ENCODE measurements around the gene ESYT3.
"Not testable (repeated sequence)": the region's sequence is repeated elsewhere in the genome, so short reads cannot be mapped to it uniquely, and the experiment has no call there.

The ESYT3 gene

DNA sequence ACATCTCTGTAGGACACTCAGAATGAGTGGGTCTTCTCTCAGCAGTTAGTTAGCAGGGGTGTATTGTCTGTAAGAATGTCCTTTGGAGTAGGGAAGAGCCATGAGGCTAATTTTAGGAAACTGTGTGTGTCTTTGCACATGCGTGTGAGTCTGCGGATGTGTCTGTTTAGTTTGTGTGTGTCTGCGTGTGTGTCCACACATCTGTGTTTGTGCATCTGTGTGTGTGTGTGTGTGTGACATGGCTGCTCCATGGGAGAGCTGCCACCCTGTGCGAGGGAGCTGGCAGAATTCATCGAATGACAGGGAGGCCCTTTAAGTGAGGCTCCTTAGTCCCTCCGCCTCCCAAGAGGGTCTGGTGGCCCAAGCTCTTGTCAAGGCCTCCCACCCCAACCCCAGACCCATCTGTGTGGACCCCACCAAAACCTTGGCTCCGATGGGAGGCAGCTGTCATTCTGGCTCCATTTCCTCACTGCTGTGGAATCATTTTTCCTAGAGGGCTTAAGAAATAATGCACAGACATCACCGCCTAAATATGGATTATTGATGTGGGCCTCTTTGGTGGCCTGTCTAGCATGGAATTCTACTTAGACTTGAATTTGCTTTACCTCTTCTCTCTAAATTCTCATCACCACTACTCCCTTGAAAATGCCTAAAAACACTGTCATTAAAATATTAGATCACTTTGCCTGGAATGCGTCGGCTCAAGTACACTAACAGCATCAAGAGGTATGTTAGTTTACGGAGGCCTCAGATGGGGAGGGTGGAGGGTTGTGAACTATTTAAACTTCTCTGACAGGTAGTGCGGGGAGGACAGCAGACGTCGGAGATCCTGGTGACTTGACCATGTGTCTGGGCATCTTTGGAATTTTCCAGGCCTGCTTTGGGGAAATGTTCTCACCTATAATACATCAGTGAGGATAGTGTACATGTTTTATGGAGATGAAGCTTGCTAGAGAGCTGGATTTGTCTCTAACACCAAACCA, 9.4 kb downstream of the ESYT3 start:
- DNase-seq (no peak), ATAC-seq (no peak)

DNA sequence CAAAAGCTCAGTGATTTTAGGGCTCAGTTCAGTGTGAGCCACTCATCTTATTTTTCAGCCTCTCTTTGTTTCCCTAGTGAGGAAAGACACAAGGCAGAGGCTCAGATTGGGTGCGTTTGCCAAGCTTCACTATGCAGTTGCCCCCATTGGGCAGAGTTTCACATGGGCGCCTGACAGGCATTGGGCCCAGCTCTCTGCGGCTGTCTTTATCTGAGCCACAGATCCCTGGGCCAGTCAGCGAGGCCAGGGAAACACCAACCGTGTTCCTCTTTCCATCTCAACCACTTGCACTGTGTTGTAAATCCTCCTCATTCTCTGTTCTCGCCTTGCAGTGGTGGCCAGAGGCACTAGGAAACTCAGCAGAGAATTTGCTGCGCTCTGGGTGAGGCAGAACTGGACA, 10.8 kb downstream of the ESYT3 start:
- no peak for ATAC-seq
- no peak for DNase-seq

DNA sequence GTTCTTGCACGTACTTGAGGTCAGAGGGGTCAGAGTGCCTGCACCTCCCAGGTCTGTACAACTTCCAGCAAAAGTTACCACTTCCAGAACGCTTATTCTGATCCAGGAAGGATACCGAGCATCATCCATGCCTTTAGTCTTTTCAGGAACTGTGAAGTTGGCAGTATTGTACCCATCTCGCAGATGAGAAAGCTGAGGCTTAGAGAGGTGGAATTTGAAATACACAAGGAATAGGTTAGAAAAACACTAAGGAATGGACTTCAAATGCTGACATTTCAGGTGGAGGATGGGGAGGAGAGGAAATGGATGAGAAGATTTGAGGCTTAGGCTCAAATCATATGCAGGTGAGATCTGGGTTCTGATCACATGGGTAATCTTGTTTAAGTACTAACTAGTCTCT, 11.2 kb downstream of the ESYT3 start:
- DNase-seq (no peak), ATAC-seq (no peak)

DNA sequence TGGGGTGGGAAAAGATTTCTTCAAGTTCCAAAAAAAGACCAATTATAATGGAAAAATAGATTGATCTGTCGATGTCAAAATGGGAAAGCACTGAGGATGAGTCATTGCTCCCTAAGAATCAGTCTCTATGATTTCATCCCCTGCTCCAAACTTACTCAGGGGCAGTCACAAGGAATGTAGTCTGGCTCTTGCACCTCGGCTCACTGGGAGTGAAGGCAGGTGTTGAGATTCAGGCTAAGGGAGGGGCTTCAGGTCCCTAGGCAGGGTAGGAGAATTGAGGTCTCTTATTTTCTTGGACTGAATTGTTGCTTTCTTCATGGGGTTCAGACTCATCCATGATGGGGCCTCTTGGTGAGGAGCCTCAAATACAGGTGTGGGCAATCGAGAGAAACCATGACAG, 14.2 kb downstream of the ESYT3 start:
- DNase-seq (no peak), ATAC-seq (no peak)

DNA sequence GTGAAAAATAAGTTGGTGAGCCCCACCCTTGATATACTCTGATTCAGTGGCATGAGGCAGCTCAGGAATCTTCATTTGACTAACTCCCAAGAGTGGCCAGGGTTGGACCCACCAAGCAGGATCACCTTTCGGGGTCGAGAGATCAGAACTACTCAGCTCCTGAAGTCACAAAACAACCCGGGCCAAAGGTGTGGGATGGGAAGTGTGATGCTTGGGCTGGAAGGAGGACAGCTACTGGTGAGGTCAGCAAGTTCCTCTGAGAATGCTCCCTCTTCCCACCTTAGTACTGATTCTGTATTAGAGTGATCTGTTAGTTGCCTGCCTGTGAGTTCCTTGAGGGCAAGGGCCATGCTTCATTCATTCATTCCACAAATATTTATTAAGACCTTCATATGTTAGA, 15.1 kb downstream of the ESYT3 start:
- no peak for ATAC-seq
- DNase-seq = no peak

DNA sequence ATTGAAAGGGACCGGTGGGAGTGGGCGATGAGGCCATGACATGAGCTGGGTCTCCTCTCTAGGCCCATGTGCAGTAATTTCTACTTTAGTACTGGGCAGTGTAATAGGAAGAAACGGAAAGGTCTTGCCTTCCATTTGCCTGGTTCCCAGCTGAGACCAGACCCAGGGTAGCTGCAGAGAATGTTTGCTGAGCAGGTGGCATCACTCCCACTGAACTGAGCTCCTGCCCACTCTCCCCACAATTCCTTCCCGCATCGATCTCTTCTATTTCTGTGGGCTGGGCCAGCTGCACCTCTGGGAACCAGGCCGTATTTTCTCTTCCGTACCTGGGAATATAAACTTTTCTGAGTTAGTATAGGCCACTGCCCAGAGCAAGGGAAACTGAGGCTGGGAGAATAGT, 15.8 kb downstream of the ESYT3 start:
- ATAC-seq (no peak), DNase-seq (no peak)

DNA sequence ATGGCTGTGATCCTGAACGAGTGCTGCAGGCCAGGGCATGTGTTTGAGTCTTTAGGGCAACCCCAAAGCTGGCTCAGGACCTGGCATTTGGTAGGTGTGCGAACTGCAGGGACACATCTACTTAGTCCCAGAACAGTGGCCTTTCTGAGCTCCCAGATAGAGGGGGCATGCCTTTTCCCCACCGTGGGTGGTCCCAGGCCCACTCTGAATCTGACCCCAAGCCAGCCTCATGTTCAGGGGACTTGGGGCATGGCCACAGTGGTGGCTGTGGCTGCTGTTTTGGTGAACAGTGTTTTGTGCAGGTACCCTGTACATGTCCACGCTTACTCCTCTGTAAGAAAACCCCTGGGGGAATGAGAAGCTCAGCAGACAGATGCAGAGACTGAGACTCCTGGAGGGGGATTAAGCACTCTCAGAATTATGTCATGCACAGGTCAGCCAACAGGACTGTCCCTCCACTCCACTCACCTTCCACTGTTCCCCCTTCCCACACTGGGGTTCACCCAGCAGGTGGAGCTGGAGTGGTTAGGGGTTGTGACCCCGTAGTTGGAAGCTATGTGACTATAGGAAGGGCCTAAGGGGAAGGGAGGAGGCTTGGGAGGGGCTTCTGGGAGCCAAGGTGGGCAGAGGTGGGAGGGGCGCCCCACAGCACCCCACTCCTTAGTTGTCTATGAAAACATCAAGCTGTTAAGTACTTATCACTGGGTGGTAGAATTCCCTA, 16.4 kb downstream of the ESYT3 start:
- DNase-seq = no peak
- ATAC-seq = no peak

DNA sequence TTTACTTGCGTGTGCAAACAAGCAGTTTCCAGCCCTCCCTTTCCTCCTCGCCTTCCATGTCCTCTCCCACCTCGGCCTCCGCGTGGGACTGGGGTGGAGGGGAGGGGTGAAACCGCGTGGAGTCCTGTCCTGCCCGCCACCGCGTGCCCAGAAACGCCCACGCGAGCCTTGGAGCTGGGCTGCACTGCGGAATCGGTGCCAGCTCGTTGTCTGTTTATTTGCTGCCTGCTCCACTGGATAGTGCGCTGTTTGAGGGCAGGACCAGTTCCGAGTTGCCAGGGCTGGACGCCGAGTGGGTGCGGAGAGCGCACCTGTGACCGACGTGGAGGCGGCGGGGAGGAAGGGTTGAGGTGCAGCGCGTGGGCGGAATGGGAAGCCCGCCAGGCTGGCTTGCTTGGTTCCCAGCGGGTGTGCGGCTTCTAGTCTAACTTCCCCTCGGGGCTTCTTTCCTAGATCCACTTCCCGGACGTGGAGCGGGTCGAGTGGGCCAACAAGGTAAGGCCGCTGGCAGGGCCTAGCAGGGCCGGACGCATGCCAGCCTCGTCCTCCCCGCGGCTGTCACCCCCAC, 17.3 kb downstream of the ESYT3 start:
- ATAC-seq (no peak), DNase-seq (no peak)

DNA sequence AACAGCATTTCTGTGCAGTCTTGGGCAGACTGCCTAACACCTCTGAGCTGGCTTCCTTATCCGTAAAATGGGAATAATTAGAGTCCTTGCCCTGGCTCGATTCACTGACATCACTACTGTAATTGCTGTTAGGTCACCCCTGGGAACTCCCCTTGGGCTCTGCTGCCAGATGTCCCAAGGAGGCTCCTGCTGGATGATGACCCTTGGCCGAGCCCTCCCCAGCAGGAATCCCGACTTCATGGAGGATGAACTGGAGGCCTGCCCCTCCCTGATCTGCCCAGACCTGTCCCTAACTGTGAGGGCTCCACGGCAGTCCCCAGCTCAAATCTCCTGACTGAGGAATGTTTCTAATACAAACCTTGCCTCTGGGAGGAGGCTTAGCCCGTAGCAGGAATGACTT, 18.0 kb downstream of the ESYT3 start:
- ATAC-seq (no peak), DNase-seq (no peak)

DNA sequence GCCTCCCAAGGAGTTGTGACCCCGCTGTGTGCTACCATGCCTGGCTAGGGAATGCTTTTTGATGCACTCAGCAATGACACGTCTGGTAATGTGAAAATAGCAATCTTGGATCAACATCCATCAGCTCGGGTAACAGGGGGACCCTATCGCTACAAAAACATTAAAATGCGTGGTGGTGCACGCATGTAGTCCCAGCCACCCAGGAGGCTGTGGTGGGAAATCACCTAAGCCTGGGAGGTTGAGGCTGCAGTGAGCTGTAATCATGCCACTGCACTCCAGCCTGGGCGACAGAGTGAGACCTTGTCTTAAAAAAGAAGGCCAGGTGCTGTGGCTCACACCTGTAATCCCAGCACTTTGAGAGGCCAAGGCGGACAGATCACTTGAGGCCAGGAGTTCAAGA, 19.5 kb downstream of the ESYT3 start:
- DNase-seq, ATAC-seq: not testable (repeated sequence)

DNA sequence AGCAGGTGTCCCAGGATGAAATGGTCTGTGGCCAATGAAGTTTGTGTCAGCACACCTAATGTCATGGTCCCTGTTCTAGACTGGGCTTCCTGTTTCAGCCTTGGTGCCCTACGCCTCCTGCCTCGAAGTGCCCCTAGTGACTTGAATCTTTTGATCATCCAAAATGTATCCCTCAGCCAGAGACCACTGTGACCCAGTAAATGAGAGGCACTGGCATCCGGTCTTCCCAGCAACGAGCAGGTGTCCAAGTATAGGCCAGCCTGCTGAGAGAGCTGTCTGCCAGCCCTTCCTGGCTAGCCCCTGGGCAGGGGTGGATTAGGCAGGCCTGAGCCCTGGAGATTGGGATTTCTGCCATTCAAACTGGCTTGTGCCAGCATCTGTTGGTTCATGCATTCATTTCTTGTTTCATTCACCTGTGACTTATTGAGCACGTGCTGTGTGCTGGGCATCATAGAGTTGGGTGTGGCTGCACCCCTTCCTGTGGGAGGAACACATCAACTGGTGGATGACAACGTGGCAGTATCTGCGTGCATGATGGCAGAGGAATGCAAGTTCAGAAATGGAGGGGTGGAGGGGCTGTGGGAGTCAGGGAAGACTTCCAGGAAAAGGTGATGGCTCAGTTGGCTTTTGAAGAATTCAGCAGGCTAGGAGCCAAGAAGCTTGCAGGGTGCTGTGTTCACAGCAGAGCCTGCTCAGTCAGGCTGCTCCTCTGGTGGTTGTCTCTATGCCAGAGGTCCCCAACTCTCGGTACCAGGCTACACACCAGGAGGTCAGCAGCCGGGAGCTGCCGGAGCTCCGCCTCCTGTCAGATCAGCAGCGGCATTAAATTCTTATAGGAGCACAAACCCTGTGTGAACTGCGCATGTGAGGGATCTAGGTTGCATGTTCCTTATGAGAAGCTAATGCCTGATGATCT, 21.6 kb downstream of the ESYT3 start:
- DNase-seq = no peak
- no peak for ATAC-seq

DNA sequence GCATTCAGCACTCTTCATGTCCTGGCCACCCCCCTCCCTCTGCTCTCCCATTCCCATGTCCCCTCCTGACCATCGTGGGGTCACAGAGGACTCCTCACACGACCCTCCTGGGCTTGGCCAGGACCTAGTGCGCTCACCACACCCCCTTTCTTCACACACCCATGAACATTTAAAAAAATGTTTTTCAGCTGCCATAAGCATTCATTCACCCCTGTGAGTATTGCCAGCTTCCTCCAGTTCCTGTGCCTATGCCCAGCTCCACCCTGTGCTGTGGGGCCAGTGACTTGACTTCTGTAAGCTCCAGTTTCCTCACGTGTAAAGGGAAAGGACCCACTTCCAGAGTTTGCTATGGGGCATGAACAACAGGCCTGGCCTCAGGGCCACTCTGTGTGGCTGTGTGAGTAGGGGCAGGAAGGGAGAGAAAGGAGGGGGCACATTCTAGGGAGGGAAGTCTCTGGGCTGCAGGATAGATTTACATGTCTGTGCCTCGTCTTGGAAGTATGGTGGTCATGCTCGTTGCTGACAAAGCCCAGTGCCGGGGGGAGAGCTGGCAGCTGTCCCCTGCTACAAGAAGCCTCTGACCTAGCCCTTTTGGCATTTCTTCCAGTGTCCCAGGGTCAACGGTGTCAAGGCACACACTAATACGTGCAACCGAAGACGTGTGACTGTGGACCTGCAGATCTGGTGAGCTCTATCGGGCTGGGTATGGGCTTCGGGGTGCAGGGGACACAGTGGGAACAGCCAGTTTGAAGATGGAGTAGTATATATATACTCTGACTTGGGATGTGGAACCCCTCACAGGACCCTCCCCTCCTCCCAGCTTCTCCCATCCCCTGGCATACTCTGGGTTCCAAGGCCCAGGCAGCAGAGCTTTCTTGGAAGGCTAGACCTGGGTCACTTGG, 22.8 kb downstream of the ESYT3 start:
- ATAC-seq (no peak), DNase-seq (no peak)

DNA sequence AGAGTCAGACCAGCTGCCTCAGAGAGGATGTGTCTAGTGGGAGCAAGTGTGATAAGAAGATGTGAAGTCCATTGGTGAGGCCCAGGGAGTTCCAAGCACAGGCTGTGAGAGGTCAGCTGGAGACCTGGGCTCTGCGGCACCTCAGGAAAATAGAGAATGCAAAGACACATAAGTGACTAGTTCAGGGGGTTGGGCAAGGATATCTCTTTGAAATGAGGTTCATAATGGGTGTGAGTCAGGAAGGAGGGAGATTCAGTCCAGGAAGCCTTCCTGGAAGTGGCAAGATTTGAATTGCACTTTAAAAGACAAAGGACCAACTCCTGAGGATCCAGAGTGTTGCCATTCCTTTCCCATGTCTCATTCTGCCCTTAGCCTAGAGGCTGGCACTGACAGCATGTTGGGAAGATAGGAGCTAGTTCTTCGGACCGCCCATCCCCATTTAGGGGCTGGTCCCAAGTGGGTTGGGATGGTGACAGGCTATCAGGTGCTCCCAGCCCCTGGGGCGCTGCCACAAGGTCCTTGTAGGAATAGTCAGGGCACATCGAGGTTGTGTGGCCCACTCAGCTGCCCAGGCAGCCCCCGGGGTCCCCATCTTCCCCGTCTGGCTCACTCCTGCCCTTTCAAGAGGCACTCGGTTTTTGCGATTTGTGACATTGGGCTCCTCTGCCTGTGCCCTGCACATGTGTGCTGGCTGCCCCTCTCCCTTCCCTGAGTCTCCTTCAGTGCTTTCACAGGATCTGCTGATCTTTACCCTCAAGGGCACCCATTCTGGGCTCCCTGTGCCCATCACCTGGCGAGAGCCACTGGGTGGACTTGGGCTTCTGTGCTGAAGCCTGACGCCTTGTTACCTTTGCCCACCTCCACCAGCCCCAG, 23.7 kb downstream of the ESYT3 start:
- no peak for ATAC-seq

DNA sequence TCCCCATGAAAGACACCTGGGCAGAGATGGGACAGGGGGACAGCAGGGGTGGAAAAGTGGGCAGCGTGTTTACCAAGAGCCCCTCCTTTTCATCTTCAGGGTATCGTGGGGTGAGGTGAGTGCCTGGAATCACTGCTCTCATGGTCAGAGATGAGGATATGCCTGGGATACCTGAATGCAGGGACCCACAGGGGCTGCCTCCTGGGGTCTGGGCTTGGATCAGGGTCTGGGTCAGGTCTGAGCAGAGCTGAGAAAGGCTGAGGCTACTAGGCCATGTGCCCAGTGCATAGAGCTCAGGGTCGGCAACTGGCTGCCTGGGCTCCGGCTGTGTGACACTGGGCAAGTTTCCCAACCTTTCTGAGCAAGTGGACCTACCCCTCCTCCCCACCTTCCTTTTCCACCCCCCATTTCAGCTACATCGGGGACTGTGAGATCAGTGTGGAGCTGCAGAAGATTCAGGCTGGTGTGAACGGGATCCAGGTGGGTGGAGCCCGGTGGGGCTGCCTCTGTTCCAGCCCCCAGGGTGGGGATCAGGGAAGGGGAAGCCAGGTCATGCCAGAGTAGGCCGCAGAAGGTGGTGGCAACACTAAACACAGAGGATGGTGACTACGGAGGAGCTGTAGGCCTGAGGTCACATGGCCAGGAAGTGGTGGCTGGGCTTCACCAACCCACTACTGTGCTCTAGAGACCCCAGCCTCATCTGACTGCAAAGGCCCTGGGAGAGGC, 24.5 kb downstream of the ESYT3 start:
- ATAC-seq = no peak
- no peak for DNase-seq

More for the DNA sequence above, 23.7 kb downstream of the ESYT3 start:
- no peak for DNase-seq

DNA sequence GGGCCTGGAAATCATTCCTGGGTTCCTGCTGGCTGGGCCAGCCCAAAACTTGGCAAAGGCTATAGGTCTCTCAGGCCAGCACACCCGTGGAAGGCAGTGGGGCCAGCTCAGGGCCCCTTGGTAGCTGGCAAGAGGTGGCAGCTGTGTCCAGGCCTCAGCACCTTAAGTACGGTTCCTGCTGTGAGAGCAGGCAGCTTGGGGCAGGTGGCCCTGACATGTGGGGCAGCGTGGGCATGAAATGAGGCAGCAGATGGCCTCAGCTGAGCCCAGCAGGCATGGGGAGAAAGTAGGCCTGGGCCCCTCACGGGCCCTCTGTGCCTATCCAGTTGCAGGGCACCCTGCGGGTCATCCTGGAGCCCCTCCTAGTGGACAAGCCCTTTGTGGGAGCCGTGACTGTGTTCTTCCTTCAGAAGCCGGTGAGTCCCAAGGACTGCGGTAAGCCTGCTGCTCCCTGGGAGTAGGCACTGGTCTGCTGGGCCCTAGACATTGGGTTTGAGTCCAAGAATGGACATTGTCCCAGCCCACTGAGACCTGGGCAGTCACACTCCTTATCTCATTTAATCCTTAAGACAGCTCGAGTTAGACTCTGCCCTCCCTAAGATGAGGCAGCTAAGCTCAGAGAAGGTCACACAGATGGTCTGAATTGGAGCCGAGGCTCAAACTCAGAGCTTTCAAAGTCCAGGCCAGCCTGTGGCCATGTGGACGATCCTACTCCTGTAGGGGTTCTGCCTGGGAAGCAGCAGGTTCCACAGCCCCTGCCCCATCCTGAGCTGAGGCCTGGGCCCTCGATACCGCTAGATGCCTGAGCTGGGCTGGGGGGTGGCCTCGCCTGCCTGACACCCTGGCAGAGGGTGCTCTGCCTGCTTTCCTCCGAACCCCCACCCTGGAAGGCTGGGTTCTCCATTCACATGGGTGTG, 25.5 kb downstream of the ESYT3 start:
- ATAC-seq (no peak), DNase-seq (no peak)

DNA sequence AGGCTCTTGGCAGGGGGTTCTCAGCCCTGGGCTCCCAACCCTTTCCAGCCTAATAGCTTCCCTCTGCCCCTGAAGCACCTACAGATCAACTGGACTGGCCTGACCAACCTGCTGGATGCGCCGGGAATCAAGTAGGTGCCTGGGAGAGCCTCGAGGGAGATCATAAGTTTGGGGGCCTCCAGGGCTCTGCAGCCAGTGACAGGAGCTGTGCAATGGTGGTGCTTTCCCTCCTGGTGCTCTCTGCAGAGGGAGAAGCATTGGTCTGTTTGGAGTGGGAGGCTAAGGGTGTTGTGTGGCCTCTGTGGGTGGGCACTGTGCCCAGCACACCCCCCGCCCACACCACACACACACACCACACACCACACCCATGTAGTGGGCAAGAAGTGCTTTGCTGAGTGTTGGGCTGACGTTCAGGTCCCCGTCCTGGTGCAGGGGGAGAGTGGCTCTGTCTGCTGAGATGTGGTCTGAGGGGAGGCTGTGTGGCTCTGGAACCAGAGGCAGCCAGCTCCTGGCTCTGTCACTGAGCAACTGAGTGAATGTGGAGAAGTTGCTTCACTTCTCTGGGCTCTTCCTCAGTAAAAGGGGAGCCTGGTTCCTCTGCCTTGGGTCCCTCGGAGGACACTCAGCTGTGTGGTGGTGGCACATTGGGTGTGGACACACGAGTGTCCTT, 26.3 kb downstream of the ESYT3 start:
- no peak for ATAC-seq

DNA sequence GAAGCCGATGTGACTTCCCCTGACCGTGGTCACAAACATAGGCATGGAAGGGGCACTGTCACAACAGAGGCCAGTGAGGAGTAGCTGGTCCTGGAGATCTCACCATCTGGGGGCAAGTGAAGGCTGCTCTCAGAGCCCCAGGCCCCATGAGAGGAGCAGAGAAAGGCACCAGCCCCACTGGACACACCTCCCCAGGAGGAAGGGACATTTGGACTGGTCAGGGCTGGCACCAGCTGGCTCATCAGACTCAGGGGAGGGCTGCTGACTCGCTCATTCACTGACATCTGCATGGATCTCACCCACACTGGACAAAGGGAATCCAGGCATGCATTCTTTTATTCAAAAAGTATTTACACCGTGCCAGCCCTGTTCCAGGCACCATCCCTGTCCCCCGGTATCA, 26.8 kb downstream of the ESYT3 start:
- ATAC-seq = no peak
- no peak for DNase-seq

More for the DNA sequence above, 26.3 kb downstream of the ESYT3 start:
- no peak for DNase-seq

DNA sequence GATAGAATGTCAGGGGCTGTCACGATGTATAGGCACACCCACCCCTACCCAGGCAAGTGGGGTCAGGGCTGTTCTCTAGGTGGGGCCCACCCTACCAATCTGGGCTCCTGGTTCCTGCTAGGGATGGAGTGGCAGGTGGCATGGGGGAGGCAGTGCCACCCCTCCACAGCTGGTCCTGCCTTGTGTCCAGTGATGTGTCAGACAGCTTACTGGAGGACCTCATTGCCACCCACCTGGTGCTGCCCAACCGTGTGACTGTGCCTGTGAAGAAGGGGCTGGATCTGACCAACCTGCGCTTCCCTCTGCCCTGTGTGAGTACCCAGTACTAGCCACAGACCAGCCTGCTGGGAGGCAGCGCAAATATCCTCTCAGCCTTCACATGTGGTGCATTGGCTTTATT, 27.5 kb downstream of the ESYT3 start:
- no peak for ATAC-seq
- no peak for DNase-seq

Measured in stimulated activated naive CD8-positive, alpha-beta T cell treated with anti-CD3 and anti-CD28 coated beads, Interleukin-15, Interleukin-2, amounts not matched to agents 100 U/mL and 50 U/mL, for 24 hours (primary cell).